Measurements from ENCODE around the gene ONECUT1. TPM values are rescaled to one million over a fixed set of nuclear protein-coding genes. Genes with fewer than 3 reads are reported as not detected.

The ONECUT1 gene
- total RNA-seq, 2 experiments from 2014 or later = not detected

DNA sequence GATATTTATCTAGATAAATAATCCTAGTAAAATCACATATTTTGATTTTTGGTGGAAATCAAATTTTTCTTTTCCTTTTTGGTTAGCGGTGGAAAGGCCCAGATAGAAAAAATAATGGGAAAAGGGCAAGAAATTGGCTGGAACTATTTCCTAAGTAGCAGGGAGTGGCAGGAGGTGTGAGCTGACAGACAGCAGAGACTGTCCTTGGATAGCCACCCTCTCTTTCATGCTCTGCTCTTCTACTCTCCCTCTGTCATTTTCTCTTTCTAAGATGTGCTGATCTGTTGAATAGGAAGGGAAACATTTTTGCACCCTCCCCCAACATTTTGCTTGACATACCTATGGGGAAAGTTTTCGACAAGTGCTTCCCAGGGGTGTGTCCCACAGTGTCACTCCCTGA is 18.9 kb upstream of the ONECUT1 start:
- H3K27ac Mint-ChIP-seq = no peak overlapping the region
- H3K27me3 Mint-ChIP-seq = peaks cover 53% of the 10 kb centered on the region
- CTCF ChIA-PET = no interaction called here

DNA sequence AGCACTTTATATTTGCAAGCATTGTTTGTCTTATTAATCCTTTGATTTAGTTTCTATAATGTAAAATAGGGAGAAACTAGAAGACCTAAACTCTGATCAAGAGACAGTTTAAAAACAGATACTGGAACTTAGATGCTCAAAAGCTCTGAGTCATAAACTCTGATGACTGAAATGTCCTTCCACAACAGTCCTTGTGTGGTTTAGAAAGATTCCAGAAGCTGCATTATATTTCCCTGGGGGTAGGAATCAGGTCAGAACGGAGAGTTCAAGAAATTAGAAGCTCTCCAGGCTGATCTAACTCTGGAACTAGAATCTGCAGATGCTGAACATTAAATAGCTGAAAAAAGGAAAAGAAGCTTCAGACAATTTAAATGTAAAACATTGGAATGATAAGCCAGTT is 18.3 kb upstream of the ONECUT1 start:
- TF ChIP-seq, protein P1, sequence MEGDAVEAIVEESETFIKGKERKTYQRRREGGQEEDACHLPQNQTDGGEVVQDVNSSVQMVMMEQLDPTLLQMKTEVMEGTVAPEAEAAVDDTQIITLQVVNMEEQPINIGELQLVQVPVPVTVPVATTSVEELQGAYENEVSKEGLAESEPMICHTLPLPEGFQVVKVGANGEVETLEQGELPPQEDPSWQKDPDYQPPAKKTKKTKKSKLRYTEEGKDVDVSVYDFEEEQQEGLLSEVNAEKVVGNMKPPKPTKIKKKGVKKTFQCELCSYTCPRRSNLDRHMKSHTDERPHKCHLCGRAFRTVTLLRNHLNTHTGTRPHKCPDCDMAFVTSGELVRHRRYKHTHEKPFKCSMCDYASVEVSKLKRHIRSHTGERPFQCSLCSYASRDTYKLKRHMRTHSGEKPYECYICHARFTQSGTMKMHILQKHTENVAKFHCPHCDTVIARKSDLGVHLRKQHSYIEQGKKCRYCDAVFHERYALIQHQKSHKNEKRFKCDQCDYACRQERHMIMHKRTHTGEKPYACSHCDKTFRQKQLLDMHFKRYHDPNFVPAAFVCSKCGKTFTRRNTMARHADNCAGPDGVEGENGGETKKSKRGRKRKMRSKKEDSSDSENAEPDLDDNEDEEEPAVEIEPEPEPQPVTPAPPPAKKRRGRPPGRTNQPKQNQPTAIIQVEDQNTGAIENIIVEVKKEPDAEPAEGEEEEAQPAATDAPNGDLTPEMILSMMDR (IDR thresholded peaks at IDR 0.05) = no peak
- Mint-ChIP-seq H3K27me3 (peaks cover 56% of the 10 kb centered on the region), H3K9me3 (no peaks in the 10 kb centered on the region), H3K27ac (no peak overlapping the region), H3K4me3 (no peak overlapping the region), H3K4me1 (ENCODE audit: low read depth) (peaks cover 12% of the 10 kb centered on the region), H3K36me3 (ENCODE audit: low read depth) (no peaks in the 10 kb centered on the region)
- ChIA-PET CTCF (no interaction called here), POLR2A (no interaction called here)
- intact Hi-C loops (cut with micrococcal nuclease) = no loop called here
- DNase-seq (no peak), ATAC-seq (no peak)

More for the DNA sequence above, 18.9 kb upstream of the ONECUT1 start:
- ATAC-seq = no peak
- intact Hi-C loops (cut with micrococcal nuclease) = no loop called here
- POLR2A ChIA-PET = no interaction called here
- DNase-seq = no peak
- peaks cover 9% of the 10 kb centered on the region for H3K4me1 Mint-ChIP-seq (ENCODE audit: low read depth)
- H3K36me3 Mint-ChIP-seq (ENCODE audit: low read depth) = no peaks in the 10 kb centered on the region
- no peaks in the 10 kb centered on the region for H3K9me3 Mint-ChIP-seq
- TF ChIP-seq, protein P1 (IDR thresholded peaks at IDR 0.05) = no peak
- no peak overlapping the region for H3K4me3 Mint-ChIP-seq

DNA sequence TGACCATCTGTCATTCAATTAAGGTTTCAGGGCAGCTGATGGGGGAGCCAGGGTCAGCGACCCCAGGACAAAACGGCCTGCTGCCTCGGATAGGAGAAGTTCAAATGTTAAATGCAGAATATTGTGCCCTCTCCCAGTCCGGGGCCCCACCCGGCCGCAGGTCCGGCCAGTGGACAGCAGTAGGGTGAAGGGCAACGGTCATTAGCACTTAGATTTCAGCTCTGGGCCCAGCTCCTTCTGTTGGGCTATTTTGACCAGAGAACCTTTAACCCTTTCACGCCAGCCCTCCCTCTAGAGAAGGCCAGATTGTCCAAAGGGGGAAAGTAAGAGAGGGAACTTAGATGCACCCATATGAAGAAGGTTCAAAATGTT is 16.1 kb upstream of the ONECUT1 start:
- Mint-ChIP-seq H3K4me1 (ENCODE audit: low read depth) (peaks cover 15% of the 10 kb centered on the region), H3K27me3 (peaks cover 70% of the 10 kb centered on the region), H3K36me3 (ENCODE audit: low read depth) (no peaks in the 10 kb centered on the region), H3K9me3 (no peaks in the 10 kb centered on the region), H3K4me3 (no peak overlapping the region), H3K27ac (no peak overlapping the region)
- intact Hi-C loops (cut with micrococcal nuclease) = no loop called here
- ATAC-seq (no peak), DNase-seq (no peak)
- TF ChIP-seq, protein P1 (IDR thresholded peaks at IDR 0.05) = no peak
- ChIA-PET CTCF (interaction anchor here (1.6 kb wide), 1 partner anchor 9 kb away, joined by 3 read pairs; no protein-coding TSS in a partner anchor), POLR2A (no interaction called here)

DNA sequence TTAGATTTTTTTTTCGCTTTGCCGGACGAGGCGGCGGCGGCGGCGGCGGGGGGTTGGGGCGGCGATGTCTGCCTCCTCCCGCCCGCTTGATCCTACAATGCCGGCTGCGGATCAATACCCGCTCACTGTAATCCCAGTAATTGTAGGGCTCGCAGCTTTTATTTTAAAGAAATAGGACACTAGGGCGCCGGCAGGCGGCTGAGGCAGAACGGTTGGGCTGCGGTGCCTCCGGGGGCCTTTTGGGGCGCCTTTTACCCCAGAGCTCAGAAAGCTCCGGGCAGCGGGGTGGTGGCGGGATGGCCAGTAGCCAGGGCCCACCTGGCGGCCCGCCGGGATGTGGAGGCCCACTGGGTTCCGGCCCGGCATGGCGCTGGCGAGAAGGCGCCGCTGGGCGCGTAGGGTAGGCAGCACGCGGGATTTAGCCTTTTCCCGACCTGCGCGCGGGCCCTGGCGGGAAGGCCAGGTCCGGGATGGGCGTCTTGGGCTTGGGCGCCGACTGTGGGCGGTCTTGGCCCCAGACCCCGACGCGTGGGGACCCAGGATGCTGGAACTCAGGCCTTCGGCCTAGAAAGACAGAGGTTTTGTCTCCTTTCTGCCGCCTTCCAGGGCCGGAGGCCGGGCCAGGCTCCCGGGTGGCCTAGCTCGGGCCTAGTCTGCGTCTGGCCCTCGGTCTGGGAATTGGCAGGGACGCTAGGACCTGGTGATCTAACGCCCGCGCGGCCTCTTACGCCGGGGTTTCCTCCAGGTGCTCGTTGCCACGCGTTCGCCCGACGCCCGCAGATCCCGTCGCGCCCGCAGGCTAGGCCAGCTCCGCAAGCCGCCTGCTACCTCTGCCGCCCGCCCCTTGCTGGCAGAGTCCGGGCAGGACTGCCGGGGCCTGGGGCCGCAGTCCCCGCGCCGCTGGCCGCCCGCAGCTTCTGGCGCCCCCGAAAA is 15.5 kb upstream of the ONECUT1 start:
- H3K4me3 Mint-ChIP-seq = peak overlapping the region; percentile 27
- ChIA-PET CTCF (interaction anchor here (1.2 to 3.0 kb wide), 5 partner anchors 8 to 26 kb away, joined by 3 to 12 read pairs (median 5); no protein-coding TSS in a partner anchor), POLR2A (no interaction called here)
- TF ChIP-seq, protein P1 (IDR thresholded peaks at IDR 0.05) = peak; percentile 36
- no peak overlapping the region for H3K27ac Mint-ChIP-seq
- intact Hi-C loops (cut with micrococcal nuclease) = no loop called here
- no peaks in the 10 kb centered on the region for H3K9me3 Mint-ChIP-seq
- peaks cover 74% of the 10 kb centered on the region for H3K27me3 Mint-ChIP-seq
- ATAC-seq (peak; percentile 27), DNase-seq (no peak)
- peaks cover 15% of the 10 kb centered on the region for H3K4me1 Mint-ChIP-seq (ENCODE audit: low read depth)
- H3K36me3 Mint-ChIP-seq (ENCODE audit: low read depth) = no peaks in the 10 kb centered on the region

DNA sequence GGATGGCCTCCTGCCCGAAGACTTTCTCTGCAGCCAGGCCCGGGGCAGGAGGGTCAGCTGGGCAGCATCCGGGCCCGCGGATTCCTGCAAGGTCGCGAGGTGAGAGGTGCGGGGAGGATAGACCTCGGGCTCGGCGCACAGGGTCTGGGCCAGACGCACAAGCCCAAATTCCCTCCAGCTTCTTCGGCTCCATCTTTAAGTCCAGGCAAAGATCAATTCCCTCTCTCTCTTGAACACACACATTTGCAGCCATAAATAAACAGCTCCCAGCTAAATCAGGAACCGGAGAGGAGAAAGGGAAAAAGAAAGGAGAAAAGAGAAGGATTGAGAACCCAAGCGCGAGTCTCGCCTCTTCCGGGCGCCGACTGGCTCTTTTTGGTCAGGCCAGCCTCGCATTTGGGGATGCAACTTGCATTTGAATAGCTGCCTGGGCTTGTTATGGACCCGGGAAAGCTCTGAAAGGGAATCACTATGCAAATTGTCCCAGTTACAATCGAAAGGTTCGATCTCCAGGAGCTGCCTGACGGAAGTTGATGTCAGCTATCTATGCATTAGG is 14.5 kb upstream of the ONECUT1 start:
- intact Hi-C loops (cut with micrococcal nuclease) = no loop called here
- H3K36me3 Mint-ChIP-seq (ENCODE audit: low read depth) = no peaks in the 10 kb centered on the region
- DNase-seq (no peak), ATAC-seq (no peak)
- ChIA-PET POLR2A (no interaction called here), CTCF (interaction anchor here (1.2 to 3.0 kb wide), 4 partner anchors 8 to 25 kb away, joined by 5 to 12 read pairs (median 6); no protein-coding TSS in a partner anchor)
- H3K9me3 Mint-ChIP-seq = no peaks in the 10 kb centered on the region
- peaks cover 77% of the 10 kb centered on the region for H3K27me3 Mint-ChIP-seq
- TF ChIP-seq, protein P1 (IDR thresholded peaks at IDR 0.05) = no peak
- H3K27ac Mint-ChIP-seq = no peak overlapping the region
- H3K4me1 Mint-ChIP-seq (ENCODE audit: low read depth) = peaks cover 15% of the 10 kb centered on the region
- peak overlapping the region; percentile 66 for H3K4me3 Mint-ChIP-seq

Data from activated CD8-positive, alpha-beta T cell treated with anti-CD3 and anti-CD28 coated beads for 36 hours (primary cell).